Measurements from ENCODE around the gene TOMM34. TPM values are rescaled to one million over a fixed set of nuclear protein-coding genes. Genes with fewer than 3 reads are reported as not detected.

The TOMM34 gene
- polyA plus RNA-seq, 3 donors = 6.4 to 9.1 (median 7.7) TPM

DNA sequence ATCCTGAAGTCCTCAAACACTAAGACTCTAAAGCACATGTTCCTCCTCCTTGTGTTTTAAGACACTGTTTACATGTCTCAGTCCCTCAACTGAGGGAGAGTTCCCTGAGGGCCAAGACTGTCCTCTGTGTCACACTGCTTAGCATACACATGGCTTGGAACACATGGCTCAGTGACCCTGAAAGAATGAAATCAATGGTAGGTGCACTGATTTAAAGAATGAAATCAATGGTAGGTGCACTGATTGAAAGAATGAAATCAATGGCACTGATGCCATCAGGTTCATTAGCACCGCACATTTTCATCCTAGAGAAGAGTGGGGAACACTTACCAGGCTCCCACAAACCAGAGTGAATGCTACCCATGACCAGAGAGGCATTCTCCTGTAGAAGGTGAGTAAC, 9.8 kb downstream of the TOMM34 start:
- Mint-ChIP-seq H3K27ac (no peak overlapping the region), H3K9me3 (no peaks in the 10 kb centered on the region), H3K27me3 (ENCODE audit: low read depth in 3 of 3) (peaks cover 0 to 2% (median 0%) of the 10 kb centered on the region in 3 donors), H3K4me1 (peaks cover 26% of the 10 kb centered on the region), H3K36me3 (peaks cover 73 to 82% of the 10 kb centered on the region in 2 donors), H3K4me3 (no peak overlapping the region)
- intact Hi-C loops (cut with micrococcal nuclease) = no loop called here
- TF ChIP-seq, protein P1, sequence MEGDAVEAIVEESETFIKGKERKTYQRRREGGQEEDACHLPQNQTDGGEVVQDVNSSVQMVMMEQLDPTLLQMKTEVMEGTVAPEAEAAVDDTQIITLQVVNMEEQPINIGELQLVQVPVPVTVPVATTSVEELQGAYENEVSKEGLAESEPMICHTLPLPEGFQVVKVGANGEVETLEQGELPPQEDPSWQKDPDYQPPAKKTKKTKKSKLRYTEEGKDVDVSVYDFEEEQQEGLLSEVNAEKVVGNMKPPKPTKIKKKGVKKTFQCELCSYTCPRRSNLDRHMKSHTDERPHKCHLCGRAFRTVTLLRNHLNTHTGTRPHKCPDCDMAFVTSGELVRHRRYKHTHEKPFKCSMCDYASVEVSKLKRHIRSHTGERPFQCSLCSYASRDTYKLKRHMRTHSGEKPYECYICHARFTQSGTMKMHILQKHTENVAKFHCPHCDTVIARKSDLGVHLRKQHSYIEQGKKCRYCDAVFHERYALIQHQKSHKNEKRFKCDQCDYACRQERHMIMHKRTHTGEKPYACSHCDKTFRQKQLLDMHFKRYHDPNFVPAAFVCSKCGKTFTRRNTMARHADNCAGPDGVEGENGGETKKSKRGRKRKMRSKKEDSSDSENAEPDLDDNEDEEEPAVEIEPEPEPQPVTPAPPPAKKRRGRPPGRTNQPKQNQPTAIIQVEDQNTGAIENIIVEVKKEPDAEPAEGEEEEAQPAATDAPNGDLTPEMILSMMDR (IDR thresholded peaks at IDR 0.05) = no peak
- no peaks in the 10 kb centered on the region for H4K20me1 ChIP-seq (ENCODE audit: insufficient read depth, low read length)
- H3K79me2 ChIP-seq (ENCODE audit: insufficient read depth, low read length) = no peaks in the 10 kb centered on the region
- no peak overlapping the region for H3K9ac ChIP-seq (ENCODE audit: insufficient read depth, low read length, poor library complexity, severe bottlenecking)
- H3K27me3 ChIP-seq (ENCODE audit: control insufficient read depth in 2 of 2, insufficient read depth in 2 of 2, low read length in 2 of 2) = no peaks in the 10 kb centered on the region
- H3K4me1 ChIP-seq (ENCODE audit: control insufficient read depth in 1 of 2, insufficient read depth in 2 of 2, low read length in 2 of 2) = peaks cover 8 to 14% of the 10 kb centered on the region in 2 donors
- peaks cover 68 to 93% of the 10 kb centered on the region in 2 donors for H3K36me3 ChIP-seq (replicated peaks in 1 of 2; ENCODE audit: control insufficient read depth in 1 of 2, insufficient read depth in 2 of 2, low read length in 2 of 2)
- no peaks in the 10 kb centered on the region for H3K9me3 ChIP-seq (replicated peaks in 1 of 2; ENCODE audit: control insufficient read depth in 1 of 2, insufficient read depth in 1 of 2, low read length in 2 of 2)
- H2AFZ ChIP-seq (ENCODE audit: insufficient read depth, low read depth, low read length, poor library complexity, severe bottlenecking) = no peak overlapping the region
- DNase-seq = no peak
- H3K27ac ChIP-seq (ENCODE audit: low read depth in 1 of 2, low read length in 2 of 2) = no peak overlapping the region
- WGBS (ENCODE audit: insufficient coverage) = no CpG with 5 or more reads among the region's 1 CpG
- H3K4me2 ChIP-seq (replicated peaks; ENCODE audit: extremely low read depth, low read length, poor library complexity, severe bottlenecking) = no peak overlapping the region
- H3K4me3 ChIP-seq (replicated peaks in 1 of 3; ENCODE audit: low read depth in 2 of 3, low read length in 3 of 3) = no peak overlapping the region

DNA sequence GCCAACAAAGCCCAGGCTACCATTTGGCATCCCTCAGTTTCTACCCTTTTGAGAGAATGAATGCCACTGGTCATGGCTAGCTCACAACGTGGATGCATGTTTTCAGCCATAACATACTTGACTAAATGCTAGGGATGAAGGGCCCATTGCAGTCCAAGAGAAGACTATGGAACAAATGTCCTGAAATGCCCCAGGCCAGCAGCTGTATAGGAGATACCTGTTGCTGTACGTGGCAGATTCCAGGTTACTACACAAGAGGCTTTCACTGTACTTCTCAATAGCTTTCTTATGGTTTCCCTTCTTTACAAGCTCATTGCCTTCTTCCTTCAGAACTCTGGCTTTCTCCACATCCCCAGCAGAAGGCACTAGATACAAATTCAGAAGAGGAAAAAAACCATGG, 11.7 kb downstream of the TOMM34 start:
- no peak for DNase-seq
- Histone ChIP-seq H3K27ac (ENCODE audit: low read depth in 1 of 2, low read length in 2 of 2) (peak overlapping the region in 1 of 2 donors; percentile 28), H3K27me3 (ENCODE audit: control insufficient read depth in 2 of 2, insufficient read depth in 2 of 2, low read length in 2 of 2) (no peaks in the 10 kb centered on the region), H4K20me1 (ENCODE audit: insufficient read depth, low read length) (no peaks in the 10 kb centered on the region), H3K36me3 (replicated peaks in 1 of 2; ENCODE audit: control insufficient read depth in 1 of 2, insufficient read depth in 2 of 2, low read length in 2 of 2) (peaks cover 68 to 93% of the 10 kb centered on the region in 2 donors), H3K9ac (ENCODE audit: insufficient read depth, low read length, poor library complexity, severe bottlenecking) (no peak overlapping the region), H3K9me3 (replicated peaks in 1 of 2; ENCODE audit: control insufficient read depth in 1 of 2, insufficient read depth in 1 of 2, low read length in 2 of 2) (no peaks in the 10 kb centered on the region), H3K4me1 (ENCODE audit: control insufficient read depth in 1 of 2, insufficient read depth in 2 of 2, low read length in 2 of 2) (peaks cover 8 to 9% of the 10 kb centered on the region in 2 donors), H2AFZ (ENCODE audit: insufficient read depth, low read depth, low read length, poor library complexity, severe bottlenecking) (no peak overlapping the region), H3K4me3 (replicated peaks in 1 of 3; ENCODE audit: low read depth in 2 of 3, low read length in 3 of 3) (no peak overlapping the region), H3K4me2 (replicated peaks; ENCODE audit: extremely low read depth, low read length, poor library complexity, severe bottlenecking) (no peak overlapping the region), H3K79me2 (ENCODE audit: insufficient read depth, low read length) (no peaks in the 10 kb centered on the region)
- Mint-ChIP-seq H3K27me3 (ENCODE audit: low read depth in 3 of 3) (peaks cover 0 to 2% (median 0%) of the 10 kb centered on the region in 3 donors), H3K9me3 (no peaks in the 10 kb centered on the region), H3K4me1 (peaks cover 22% of the 10 kb centered on the region), H3K4me3 (no peak overlapping the region), H3K27ac (peak overlapping the region in 1 of 7 donors; percentile 45), H3K36me3 (peaks cover 74 to 81% of the 10 kb centered on the region in 2 donors)
- 89% methylated on average over 1 of the region's 2 CpGs for WGBS (ENCODE audit: insufficient coverage)
- TF ChIP-seq, protein P1 (IDR thresholded peaks at IDR 0.05) = no peak
- intact Hi-C loops (cut with micrococcal nuclease) = no loop called here

Data from CD14-positive monocyte (primary cell).